PC-9 (cell line): ENCODE results near the gene PPIL1. TPM values are rescaled to one million over a fixed set of nuclear protein-coding genes. Genes with fewer than 3 reads are reported as not detected.

Source experiments
- BruUV-seq: library from RNA; stranded (reverse); fragments of 400-500 nt; replicated peaks from 2 replicates; lab custom pipeline; 2021; lab: Mats Ljungman, UMichigan
- CTCF ChIA-PET: fragments of 300-600 bp; sonication (Branson Sonifier 250); formaldehyde crosslinking; loops from one replicate; lab custom pipeline; 2022; ENCODE audit warnings: antibody characterized with exemption; lab: Charles Lee
- POLR2A ChIA-PET: fragments of 300-600 bp; sonication (Branson Sonifier 250); formaldehyde crosslinking; loops from one replicate; lab custom pipeline; 2022; ENCODE audit warnings: antibody characterized with exemption; ENCODE audit not compliant: unreplicated experiment; lab: Charles Lee
- DNase-seq, 2 experiments: peaks; one replicate each; pipeline versions ENCODE4 v3.0.0 to v3.0.0-alpha.2; 2015 to 2022; ENCODE audit warnings: mixed read lengths in 1 of 2
- H2AFZ ChIP-seq: fragments of 200-600 bp; sonication (generic); 2 replicates; pipeline ENCODE4 v1.8.1; 2017; ENCODE audit warnings: antibody characterized with exemption
- H3F3A ChIP-seq: fragments of 200-600 bp; sonication (generic); 2 replicates; pipeline ENCODE4 v1.8.1; 2017; ENCODE audit warnings: antibody characterized with exemption, mild to moderate bottlenecking, low read depth; ENCODE audit not compliant: insufficient read depth
- H3K27ac ChIP-seq: fragments of 200-600 bp; sonication (generic); 2 replicates; pipeline ENCODE4 v1.6.1; 2016; ENCODE audit warnings: mixed run types
- H3K27me3 ChIP-seq: fragments of 200-600 bp; sonication (generic); 2 replicates; pipeline ENCODE4 v1.6.1; 2016; ENCODE audit warnings: low read depth, mixed run types; ENCODE audit not compliant: insufficient read depth
- H3K36me3 ChIP-seq: fragments of 200-600 bp; sonication (generic); 2 replicates; pipeline ENCODE4 v1.6.1; 2016; ENCODE audit warnings: low read depth, mixed run types
- H3K4me1 ChIP-seq: fragments of 200-600 bp; sonication (generic); replicated peaks from 2 replicates; pipeline ENCODE4 v1.6.1; 2016; ENCODE audit warnings: mixed run types; ENCODE audit not compliant: insufficient read depth
- H3K4me2 ChIP-seq: fragments of 200-600 bp; sonication (generic); 2 replicates; pipeline ENCODE4 v1.6.1; 2017; ENCODE audit warnings: mixed run types
- H3K4me3 ChIP-seq: fragments of 200-600 bp; sonication (generic); 2 replicates; pipeline ENCODE4 v1.6.1; 2016; ENCODE audit warnings: mixed run types
- H3K79me2 ChIP-seq: fragments of 200-600 bp; sonication (generic); 2 replicates; pipeline ENCODE4 v1.6.1; 2017; ENCODE audit warnings: low read depth, mixed run types
- H3K9me2 ChIP-seq: fragments of 200-600 bp; sonication (generic); 2 replicates; pipeline ENCODE4 v1.8.1; 2017; ENCODE audit warnings: mild to moderate bottlenecking; ENCODE audit not compliant: insufficient read depth
- H3K9me3 ChIP-seq: fragments of 200-600 bp; sonication (generic); 2 replicates; pipeline ENCODE4 v1.8.1; 2016; ENCODE audit warnings: low read depth; ENCODE audit not compliant: insufficient read depth
- H4K20me1 ChIP-seq: fragments of 200-600 bp; sonication (generic); 2 replicates; pipeline ENCODE4 v1.8.1; 2017; ENCODE audit not compliant: insufficient read depth
- EZH2 ChIP-seq: fragments of 200-600 bp; sonication (generic); IDR thresholded peaks from 2 replicates; pipeline ENCODE4 v1.8.0; 2017; ENCODE audit warnings: antibody characterized with exemption, low read depth
- intact Hi-C: fragments of 100-400 bp; cut with micrococcal nuclease; formaldehyde crosslinking; loops from one replicate; pipeline ENCODE4 v1.10.0; 2022; ENCODE audit not compliant: unreplicated experiment
- total RNA-seq: library from RNA; stranded (reverse); gene quantifications from 2 replicates; pipeline ENCODE4 v1.2.3, GENCODE V29; 2021
- TF ChIP-seq, protein P1 (sequence below): fragments of 200-600 bp; sonication (generic); conservative IDR thresholded peaks from 2 replicates; pipeline ENCODE4 v1.6.1; 2017; ENCODE audit warnings: mixed run types, antibody characterized with exemption, mild to moderate bottlenecking, moderate library complexity

PPIL1 gene
- total RNA-seq, 1 experiment from 2014 or later: 28.4 TPM

DNA sequence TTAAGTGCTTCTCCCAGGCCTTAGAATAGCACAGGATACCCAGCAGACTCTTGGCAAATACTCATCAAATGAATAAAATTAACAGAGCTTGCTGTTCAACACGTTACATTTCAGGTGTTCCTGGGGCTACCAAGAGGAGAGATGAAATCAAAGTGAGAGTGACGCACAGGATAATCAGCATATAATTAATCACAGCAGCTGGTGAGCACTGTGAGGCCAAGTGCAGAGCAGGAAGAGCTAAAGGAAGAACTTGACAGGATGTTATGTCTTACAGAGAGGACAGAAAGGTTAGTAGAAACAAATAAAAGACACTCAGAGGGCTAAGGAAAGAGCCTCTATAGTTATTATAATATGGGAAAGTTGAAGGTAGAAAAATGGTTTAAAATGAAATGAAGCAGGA, 8.8 kb downstream of the PPIL1 start:
- CTCF ChIA-PET: no interaction called here
- no peaks in the 10 kb centered on the region for H3F3A ChIP-seq
- no peak overlapping the region for H2AFZ ChIP-seq
- H3K4me2 ChIP-seq: no peak overlapping the region
- H3K27ac ChIP-seq: no peak overlapping the region
- peaks cover 6% of the 10 kb centered on the region for H3K79me2 ChIP-seq
- POLR2A ChIA-PET: no interaction called here
- H4K20me1 ChIP-seq: no peaks in the 10 kb centered on the region; the same call in 1 of the 2 replicates
- no peaks in the 10 kb centered on the region for H3K36me3 ChIP-seq
- intact Hi-C loops: no loop called here
- no peaks in the 10 kb centered on the region for H3K27me3 ChIP-seq
- no peaks in the 10 kb centered on the region for H3K9me3 ChIP-seq
- no peaks in the 10 kb centered on the region for H3K9me2 ChIP-seq
- no peak overlapping the region for H3K4me3 ChIP-seq
- no TSS peak for BruUV-seq
- no peaks in the 10 kb centered on the region for H3K4me1 ChIP-seq
- DNase-seq: no peak
- TF ChIP-seq, protein P1, sequence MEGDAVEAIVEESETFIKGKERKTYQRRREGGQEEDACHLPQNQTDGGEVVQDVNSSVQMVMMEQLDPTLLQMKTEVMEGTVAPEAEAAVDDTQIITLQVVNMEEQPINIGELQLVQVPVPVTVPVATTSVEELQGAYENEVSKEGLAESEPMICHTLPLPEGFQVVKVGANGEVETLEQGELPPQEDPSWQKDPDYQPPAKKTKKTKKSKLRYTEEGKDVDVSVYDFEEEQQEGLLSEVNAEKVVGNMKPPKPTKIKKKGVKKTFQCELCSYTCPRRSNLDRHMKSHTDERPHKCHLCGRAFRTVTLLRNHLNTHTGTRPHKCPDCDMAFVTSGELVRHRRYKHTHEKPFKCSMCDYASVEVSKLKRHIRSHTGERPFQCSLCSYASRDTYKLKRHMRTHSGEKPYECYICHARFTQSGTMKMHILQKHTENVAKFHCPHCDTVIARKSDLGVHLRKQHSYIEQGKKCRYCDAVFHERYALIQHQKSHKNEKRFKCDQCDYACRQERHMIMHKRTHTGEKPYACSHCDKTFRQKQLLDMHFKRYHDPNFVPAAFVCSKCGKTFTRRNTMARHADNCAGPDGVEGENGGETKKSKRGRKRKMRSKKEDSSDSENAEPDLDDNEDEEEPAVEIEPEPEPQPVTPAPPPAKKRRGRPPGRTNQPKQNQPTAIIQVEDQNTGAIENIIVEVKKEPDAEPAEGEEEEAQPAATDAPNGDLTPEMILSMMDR: no peak
- no peak for TF ChIP-seq EZH2

DNA sequence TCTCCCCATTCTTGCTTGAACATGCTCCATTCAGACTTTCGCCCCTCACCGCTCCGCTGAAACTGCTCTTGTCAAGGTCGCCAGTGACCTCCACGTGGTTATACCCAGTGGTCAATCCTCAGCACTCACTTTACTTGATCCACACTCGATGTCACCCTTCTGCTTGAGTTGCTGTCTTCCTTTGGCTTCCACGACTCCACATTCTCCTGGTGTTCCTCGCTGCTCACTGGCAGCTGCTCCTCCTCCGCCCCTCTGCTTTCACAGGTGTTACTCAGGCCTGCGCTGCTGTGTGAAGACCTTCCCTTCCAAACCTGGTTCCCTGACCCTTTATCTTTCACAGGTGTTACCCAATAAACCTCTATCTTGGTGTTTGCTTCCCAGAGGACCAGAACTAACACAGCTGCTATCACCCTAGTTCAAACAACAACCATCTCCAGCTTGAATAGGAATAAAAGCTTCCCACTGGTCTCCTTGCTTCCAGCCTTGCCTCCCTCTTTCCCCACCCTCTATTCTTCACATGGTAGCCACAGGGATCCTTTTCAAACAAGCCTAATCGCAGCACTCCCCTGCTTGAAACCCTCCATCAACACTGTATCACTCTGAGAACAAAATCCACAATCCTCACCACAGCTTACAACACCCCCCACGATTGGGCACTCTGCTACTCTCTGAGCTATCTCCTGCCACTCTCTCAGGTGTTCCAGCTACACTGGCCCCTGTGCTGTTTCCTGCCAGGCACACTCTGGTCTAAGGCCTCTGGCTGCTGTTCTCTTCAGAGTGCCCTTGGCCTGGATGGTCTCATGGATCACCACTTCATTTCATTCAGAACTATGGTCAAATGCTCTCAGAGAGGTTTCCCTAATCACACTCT, 10.7 kb downstream of the PPIL1 start:
- H3K36me3 ChIP-seq: no peaks in the 10 kb centered on the region
- H3K9me2 ChIP-seq: no peaks in the 10 kb centered on the region
- TF ChIP-seq, protein P1: no peak
- TF ChIP-seq EZH2: no peak
- no TSS peak for BruUV-seq
- H3F3A ChIP-seq: peaks cover 3% of the 10 kb centered on the region; the same call in 1 of the 2 replicates
- no peaks in the 10 kb centered on the region; the same call in 1 of the 2 replicates for H4K20me1 ChIP-seq
- H3K4me2 ChIP-seq: no peak overlapping the region
- ChIA-PET POLR2A (no interaction called here), CTCF (no interaction called here)
- no peaks in the 10 kb centered on the region for H3K4me1 ChIP-seq
- no peak overlapping the region for H3K27ac ChIP-seq
- H3K9me3 ChIP-seq: no peaks in the 10 kb centered on the region
- H2AFZ ChIP-seq: no peak overlapping the region
- intact Hi-C loops: no loop called here
- H3K27me3 ChIP-seq: no peaks in the 10 kb centered on the region
- no peak overlapping the region for H3K4me3 ChIP-seq
- H3K79me2 ChIP-seq: peaks cover 6% of the 10 kb centered on the region
- DNase-seq: no peak

DNA sequence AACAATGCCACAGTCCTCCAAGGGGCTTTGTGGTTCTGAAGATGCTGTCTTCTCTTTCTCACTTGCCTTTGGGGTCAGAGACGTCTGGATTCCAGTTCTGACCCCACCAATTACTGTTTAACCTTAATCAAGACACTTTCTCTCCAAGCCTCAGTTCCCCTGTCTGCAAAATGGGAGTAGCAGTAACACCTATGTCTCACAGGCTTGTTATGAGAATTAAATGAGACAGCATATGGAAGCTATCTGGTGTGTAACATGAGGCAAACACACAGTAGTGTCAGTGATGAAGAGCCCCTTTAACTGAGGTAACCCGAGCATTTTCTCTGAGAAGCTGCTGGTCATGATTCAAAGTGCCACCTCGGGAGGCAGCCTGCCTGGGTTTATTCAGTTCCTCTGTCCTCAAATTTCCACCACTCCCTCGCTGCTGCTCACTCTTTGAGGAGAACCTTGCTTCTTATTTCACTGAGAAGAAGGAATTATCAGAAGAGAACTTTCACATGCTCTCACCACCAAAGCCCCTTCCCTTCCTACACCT, 11.7 kb downstream of the PPIL1 start:
- Histone ChIP-seq H3K4me1 (no peaks in the 10 kb centered on the region; the same call in 1 of the 2 replicates), H2AFZ (no peak overlapping the region), H3F3A (peaks cover 3% of the 10 kb centered on the region; the same call in 1 of the 2 replicates), H3K36me3 (no peaks in the 10 kb centered on the region), H3K79me2 (peaks cover 6% of the 10 kb centered on the region), H3K9me3 (no peaks in the 10 kb centered on the region), H3K27me3 (no peaks in the 10 kb centered on the region), H3K4me3 (no peak overlapping the region), H3K4me2 (no peak overlapping the region), H4K20me1 (no peaks in the 10 kb centered on the region; the same call in 1 of the 2 replicates), H3K27ac (no peak overlapping the region), H3K9me2 (no peaks in the 10 kb centered on the region)
- POLR2A ChIA-PET: no interaction called here
- DNase-seq: no peak
- BruUV-seq: no TSS peak
- CTCF ChIA-PET: no interaction called here
- intact Hi-C loops: no loop called here
- TF ChIP-seq, protein P1: no peak
- TF ChIP-seq EZH2: no peak
